Measurements from ENCODE around the gene LSM7.

LSM7 gene

GRCh38 chr19:2323707-2324106, 4.7 kb downstream of the LSM7 start:
- no peak for DNase-seq (ENCODE audit: low read depth, low spot score)

- no peak for DNase-seq (ENCODE audit: low read depth, low spot score)
Observed at GRCh38 chr19:2321565-2322283, 6.7 kb downstream of the LSM7 start.

- no peak for DNase-seq (ENCODE audit: low read depth, low spot score)
Observed at GRCh38 chr19:2320939-2321338, 7.4 kb downstream of the LSM7 start.

DNA sequence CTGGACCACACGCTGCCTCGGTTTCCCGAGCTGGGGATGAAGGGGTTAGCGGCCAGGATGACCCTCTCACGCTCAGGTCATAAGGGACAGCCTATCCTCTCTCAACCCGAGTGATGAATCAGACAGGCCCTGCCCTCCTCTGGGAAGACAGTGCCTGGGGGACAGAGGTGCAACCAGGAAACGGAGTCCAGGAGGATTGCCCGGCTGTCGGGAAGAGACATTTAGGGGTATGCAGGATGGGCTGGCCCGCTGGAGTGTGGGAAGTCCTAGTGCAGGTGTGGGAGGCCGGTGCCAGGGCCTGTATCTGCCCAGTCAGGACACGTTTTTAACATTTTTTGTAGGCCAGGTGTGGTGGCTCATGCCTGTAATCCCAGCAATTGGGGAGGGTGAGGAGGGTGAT, 8.3 kb downstream of the LSM7 start:
- no peak for DNase-seq (ENCODE audit: low read depth, low spot score)

GRCh38 chr19:2319551-2319950, 8.8 kb downstream of the LSM7 start:
- DNase-seq (ENCODE audit: low read depth, low spot score), result no peak

DNA sequence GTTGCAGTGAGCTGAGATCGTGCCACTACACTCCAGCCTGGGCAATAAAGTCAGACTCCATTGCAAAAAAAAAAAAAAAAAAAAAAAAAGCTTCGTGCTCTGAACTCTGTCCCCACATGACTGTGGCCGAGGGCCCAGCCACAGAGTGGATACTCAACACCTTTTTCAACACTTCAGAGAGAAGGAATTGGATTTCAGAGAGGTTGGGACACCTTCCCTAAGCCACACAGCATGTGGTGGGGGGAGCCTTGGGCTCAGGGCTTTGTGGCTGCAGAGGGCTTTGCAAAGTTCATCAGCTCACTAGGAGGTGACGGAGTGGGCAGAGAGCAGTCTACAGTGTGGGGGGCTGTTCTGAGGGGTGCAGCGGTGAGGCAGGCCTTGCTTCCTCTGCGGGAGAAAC, 9.5 kb downstream of the LSM7 start:
- no peak for DNase-seq (ENCODE audit: low read depth, low spot score)

DNA sequence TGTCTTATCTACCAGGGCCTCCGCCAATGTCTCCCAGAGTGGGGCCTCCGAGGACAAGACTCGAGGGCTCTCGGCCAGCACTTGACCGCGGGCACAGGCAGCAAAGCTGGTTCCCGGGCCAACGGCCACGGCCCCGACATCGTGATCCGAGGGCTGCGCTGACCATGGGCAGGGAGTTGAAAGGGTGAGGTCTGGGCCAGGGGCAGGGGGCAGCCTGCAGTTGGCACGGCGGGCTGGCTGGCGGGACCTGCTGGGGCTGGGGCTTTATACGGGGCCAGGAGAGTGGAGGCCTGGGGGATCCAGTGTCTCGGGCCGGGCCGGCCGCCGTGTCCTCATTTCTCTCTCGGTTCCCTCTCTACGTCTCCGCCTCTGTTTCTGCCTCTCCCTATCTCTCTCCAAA, 10.6 kb downstream of the LSM7 start:
- no peak for DNase-seq (ENCODE audit: low read depth, low spot score)

DNA sequence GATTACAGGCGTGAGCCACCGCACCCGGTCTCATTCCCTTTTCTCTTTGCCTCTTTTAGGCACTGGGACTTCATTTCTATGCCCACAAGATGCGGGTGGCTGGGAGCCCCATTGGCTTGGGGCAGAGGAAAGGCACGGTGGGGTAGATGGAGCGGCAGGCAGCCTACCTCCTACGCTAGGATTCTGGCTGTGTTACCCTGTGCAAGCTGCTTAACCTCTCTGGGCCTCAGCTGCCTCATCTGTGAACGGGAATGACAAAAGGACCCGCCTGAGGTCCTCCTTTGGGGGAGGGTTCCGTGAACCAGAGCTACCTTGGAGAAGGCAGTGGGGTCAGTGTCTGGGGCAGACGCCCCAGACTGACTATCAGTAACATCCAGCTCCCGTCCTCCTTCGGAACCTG, 11.1 kb downstream of the LSM7 start:
- DNase-seq (ENCODE audit: low read depth, low spot score), result no peak

- peak; percentile 79 for DNase-seq (ENCODE audit: low read depth, low spot score)
Observed at GRCh38 chr19:2315818-2316353, 12.5 kb downstream of the LSM7 start.

GRCh38 chr19:2315121-2315817, 13.1 kb downstream of the LSM7 start:
- no peak for DNase-seq (ENCODE audit: low read depth, low spot score)

DNA sequence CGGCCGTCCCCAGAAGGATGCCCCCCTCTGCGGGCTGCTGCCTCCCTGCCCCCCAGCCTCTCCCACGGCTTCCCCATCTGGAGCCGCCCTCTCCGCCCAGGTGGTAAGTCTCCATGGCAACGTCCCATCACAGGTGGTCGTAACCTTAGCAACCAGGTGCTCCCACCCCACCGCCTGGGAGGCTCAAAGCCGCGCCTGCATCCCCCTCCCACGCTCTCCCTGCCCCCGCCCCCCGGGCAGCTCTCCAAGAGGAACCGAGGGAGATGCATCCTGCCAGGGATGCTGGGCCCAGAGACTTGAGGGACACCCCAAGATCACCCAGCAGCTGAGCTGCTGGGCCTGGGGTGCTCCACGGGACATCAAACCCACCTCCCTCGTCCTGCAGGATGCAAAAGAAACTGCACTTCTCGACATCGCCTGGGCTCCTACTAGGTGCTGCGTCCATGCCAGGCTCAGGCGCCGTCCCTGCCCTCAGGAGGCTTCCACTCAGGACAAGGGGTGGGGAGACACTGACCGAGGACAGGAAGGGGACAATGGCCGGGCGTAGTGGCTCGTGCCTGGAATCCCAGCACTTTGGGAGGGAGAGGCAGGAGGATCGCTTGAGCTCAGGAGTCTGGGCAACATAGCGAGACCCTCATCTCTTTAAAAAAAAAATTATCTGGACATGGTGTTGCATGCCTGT, 15.4 kb downstream of the LSM7 start:
- no peak for DNase-seq (ENCODE audit: low read depth, low spot score)

GRCh38 chr19:2311093-2311492, 17.3 kb downstream of the LSM7 start:
- DNase-seq (ENCODE audit: low read depth, low spot score), result no peak

DNA sequence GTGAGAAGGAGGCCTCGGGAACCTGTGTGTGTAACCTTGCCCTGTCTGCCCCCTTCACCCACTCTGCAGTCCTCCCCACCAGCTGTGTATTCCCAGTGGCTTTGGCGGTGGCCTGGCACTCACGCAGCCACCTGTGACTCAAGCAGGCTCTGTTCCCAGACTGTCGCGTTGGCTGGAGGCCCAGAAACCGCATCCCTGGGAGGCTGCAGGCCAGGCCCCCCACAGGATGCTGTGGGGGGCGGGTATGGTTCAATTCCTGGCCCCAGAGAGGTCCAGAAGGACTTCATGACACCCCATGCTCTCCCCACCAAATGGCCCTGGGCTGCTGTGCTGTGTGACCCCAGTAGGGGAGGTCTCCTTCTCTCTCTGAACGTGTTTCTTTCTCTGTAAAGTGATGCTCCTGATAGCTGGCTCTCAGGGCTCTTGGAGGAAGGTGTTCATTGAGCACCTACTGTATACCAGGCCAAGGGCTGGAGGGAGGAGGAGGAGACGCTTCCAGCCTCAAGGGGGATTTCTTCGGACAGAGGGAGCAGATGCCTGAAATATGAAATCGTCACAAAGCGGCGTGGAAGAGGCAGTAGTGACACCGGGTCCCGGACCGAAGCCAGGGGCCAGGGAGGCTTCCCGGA, 18.5 kb downstream of the LSM7 start:
- DNase-seq (ENCODE audit: low read depth, low spot score), result no peak

GRCh38 chr19:2308114-2308556, 20.3 kb downstream of the LSM7 start, which contains the start of gene LINGO3:
Gene LINGO3 (minus strand): TSS chr19:2308154. CDS start chr19:2291776, 16,378 bp downstream.
- DNase-seq (ENCODE audit: low read depth, low spot score), result no peak

GRCh38 chr19:2307518-2308012, 20.8 kb downstream of the LSM7 start:
- no peak for DNase-seq (ENCODE audit: low read depth, low spot score)

- DNase-seq (ENCODE audit: low read depth, low spot score), result no peak
Observed at GRCh38 chr19:2306971-2307370, 21.4 kb downstream of the LSM7 start.

DNA sequence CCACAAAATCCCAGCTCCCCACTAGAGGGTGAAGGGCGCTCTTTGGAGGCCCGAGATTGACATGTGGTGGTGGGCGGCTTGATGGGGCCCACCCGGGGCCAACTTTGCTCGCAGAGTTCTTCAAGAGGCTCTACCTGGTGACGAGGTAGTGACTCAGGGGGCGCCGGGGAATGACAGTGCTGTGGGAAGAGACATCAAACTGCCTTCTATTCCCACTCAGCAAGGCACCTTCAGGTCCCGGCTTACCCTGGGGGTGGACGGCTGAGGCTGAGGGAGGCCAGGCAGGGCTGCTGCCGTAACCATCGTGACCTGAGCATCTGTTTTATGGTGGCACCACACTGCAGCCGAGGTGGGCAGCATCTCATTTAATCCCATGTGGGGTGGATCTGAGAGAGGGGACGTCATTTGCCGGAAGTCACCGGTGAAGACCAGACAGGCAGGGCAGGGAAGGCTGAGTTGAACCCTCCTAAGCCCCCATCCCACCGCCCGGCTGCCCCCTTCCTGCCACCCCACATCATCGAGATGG, 22.0 kb downstream of the LSM7 start:
- DNase-seq (ENCODE audit: low read depth, low spot score), result no peak

DNA sequence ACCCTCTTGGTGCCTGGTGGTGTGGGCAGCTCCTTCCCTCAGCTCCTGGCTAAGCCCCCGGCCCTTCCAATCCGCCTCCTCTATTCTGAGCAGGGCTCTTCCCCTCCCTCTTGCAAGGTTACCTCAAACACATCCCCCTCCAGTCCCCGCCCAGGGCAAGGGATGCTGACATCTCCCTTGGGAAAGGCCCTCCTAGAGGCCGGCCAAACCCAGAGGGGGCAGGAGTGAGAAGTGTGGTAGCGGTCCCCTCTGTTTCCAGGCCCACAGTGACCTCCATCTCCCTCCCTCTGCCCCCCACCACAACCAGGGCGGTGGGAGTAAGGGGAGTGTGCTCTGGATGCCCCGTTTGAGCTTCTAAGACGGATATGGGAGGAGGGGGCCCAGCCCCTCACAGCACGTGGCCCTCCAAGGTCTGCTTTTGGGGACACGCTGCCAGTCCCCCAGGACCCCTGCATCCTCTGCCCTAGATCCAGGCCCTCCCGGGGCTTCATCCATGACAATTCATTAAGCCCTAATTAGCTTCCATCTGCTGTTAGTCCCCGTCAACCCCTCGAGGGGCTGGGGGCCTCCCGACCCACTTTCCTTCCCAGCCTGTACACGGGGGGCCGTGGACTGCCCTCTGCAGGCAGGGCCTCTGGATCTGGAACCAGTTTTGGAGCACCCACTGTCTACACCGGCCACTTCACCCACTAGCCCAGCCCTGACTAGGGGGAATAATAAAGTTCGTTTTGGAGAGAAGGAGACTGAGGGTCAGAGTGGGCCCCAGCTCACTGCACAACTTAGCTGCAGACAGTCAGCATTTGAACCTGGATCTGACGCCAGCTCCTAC, 22.7 kb downstream of the LSM7 start:
- no peak for DNase-seq (ENCODE audit: low read depth, low spot score)

DNA sequence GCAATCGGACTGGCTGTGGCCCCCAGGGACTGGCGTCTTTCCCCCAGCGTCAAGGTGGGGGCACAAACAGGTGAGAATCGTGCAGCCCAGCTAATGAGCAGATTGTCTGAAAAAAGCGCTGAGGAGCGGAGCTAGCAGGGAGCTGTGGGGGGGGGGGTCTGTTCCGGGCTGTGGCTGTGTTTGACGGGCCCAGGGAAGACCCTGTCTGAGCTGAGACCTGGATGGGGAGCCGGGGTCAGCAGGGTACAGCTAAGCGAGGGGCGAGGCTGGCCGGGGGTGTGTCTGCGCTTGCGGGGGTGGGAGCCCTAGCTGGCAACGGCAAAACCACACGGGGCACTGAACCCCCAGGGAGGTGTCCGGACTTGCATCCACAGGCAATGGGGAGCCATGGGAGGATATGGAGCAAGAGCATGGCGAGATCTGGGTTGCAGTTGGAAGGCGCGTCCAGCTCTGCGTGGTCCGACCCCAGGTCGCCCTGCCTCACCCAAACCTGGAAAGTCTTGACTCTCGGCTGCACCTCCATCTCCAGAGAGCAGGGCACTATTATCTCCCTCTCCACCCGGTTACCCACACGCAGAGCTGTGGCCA, 25.1 kb downstream of the LSM7 start:
- no peak for DNase-seq (ENCODE audit: low read depth, low spot score)

All from ELF-1 (cell line).